ENCODE data around the gene NEIL3. TPM values are rescaled to one million over a fixed set of nuclear protein-coding genes. Genes with fewer than 3 reads are reported as not detected.

NEIL3 gene
- total RNA-seq, 1 donor from 2014 or later, result 0.11 TPM

DNA sequence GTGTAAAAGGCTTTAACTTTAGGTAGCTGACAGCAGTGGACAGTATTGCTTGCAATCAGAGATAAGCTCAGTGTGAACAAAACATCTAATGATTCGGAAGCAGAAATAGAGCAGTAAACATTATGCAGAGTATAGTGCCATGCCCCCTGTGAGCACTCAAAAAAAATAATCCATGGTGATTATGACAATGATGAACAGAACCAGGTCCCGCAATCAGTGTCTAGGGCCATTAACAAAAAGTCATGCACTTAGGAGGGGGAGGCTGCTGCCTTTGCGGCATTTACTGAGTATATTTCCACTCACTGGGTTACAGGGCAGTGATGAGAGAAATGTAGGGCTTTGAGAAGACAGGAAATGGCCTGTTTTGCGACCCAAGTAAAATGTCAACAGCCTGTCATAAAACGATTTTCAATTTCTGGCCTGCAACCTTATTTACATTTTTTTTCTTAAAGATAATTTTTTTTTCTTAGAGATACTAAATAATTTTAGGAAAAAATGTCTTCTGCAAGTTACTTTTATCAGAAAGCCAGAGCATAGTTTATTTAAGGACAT is 27.3 kb upstream of the NEIL3 start:
- no peaks in the 10 kb centered on the region for H3K36me3 ChIP-seq
- no peak overlapping the region for H3K27ac ChIP-seq (replicated peaks)
- DNase-seq, result no peak
- H3K27me3 ChIP-seq (ENCODE audit: low read depth), result no peaks in the 10 kb centered on the region
- intact Hi-C loops (cut with micrococcal nuclease), result no loop called here
- no peak overlapping the region for H3K4me3 ChIP-seq
- TF ChIP-seq, protein P1, sequence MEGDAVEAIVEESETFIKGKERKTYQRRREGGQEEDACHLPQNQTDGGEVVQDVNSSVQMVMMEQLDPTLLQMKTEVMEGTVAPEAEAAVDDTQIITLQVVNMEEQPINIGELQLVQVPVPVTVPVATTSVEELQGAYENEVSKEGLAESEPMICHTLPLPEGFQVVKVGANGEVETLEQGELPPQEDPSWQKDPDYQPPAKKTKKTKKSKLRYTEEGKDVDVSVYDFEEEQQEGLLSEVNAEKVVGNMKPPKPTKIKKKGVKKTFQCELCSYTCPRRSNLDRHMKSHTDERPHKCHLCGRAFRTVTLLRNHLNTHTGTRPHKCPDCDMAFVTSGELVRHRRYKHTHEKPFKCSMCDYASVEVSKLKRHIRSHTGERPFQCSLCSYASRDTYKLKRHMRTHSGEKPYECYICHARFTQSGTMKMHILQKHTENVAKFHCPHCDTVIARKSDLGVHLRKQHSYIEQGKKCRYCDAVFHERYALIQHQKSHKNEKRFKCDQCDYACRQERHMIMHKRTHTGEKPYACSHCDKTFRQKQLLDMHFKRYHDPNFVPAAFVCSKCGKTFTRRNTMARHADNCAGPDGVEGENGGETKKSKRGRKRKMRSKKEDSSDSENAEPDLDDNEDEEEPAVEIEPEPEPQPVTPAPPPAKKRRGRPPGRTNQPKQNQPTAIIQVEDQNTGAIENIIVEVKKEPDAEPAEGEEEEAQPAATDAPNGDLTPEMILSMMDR (IDR thresholded peaks at IDR 0.05; ENCODE audit: borderline replicate concordance), result no peak
- no peaks in the 10 kb centered on the region for H3K4me1 ChIP-seq
- H3K9me3 ChIP-seq (replicated peaks), result no peaks in the 10 kb centered on the region

DNA sequence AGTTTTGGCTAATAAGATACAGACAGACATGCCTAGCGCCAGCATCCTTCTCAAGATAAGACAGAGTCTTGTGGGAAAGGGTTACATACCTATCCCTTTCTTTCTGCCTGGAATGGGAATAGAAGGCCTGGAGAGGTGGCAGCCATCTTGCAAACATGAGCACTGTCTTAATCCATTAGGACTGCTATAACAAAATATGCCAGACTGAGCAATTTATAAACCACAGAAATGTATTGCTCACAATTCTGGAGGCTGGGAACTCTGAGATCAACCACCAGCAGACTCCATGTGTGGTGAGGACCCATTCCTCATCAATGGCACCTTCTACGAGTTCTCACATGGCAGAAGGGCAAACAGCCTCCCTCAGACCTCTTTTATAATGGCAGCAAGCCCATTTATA is 26.5 kb upstream of the NEIL3 start:
- intact Hi-C loops (cut with micrococcal nuclease), result no loop called here
- TF ChIP-seq, protein P1 (IDR thresholded peaks at IDR 0.05; ENCODE audit: borderline replicate concordance), result no peak
- no peak overlapping the region for H3K4me3 ChIP-seq
- no peaks in the 10 kb centered on the region for H3K9me3 ChIP-seq (replicated peaks)
- H3K36me3 ChIP-seq, result no peaks in the 10 kb centered on the region
- H3K27me3 ChIP-seq (ENCODE audit: low read depth), result no peaks in the 10 kb centered on the region
- no peaks in the 10 kb centered on the region for H3K4me1 ChIP-seq
- H3K27ac ChIP-seq (replicated peaks), result no peak overlapping the region
- DNase-seq, result no peak

DNA sequence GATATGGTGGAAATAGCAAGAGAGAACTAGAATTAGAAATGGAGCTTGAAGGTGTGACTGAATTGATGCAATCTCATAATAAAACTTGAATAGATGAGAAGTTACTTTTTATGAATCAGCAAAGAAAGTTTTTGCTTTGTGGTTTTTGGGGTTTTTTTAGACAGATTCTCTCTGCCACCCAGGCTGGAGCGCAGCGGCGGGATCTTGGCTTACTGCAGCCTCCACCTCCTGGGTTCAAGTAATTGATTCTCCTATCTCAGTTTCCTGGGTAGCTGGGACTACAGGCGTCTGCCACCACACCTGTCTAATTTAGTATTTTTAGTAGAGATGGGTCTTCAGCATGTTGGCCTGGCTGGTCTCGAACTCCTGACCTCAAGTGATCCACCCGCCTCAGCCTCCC is 23.7 kb upstream of the NEIL3 start:
- Histone ChIP-seq H3K4me1 (no peaks in the 10 kb centered on the region), H3K36me3 (no peaks in the 10 kb centered on the region), H3K27ac (replicated peaks) (no peak overlapping the region), H3K4me3 (no peak overlapping the region), H3K27me3 (ENCODE audit: low read depth) (no peaks in the 10 kb centered on the region), H3K9me3 (replicated peaks) (no peaks in the 10 kb centered on the region)
- TF ChIP-seq, protein P1 (IDR thresholded peaks at IDR 0.05; ENCODE audit: borderline replicate concordance), result no peak
- DNase-seq, result no peak
- intact Hi-C loops (cut with micrococcal nuclease), result no loop called here

DNA sequence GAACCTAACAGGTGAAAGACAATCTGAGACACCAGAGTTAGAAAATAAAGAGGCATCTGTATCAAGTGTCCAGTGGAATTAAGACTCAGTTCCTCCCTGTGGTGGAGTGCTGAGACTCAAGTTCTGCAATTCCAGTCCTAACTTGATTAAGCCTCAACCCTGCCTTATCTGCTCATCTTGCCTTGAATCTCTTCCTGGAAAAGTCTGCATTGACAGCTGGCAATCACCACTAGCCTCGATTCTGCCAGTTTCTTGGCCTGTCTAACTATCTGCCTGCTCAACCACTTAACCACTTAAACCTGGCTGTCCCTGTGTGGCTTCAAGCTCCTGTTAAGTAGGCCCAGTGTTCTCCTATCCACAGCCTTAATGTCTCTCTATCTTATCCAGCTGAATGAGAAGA is 22.4 kb upstream of the NEIL3 start:
- Histone ChIP-seq H3K9me3 (replicated peaks) (no peaks in the 10 kb centered on the region), H3K4me3 (no peak overlapping the region), H3K4me1 (no peaks in the 10 kb centered on the region), H3K36me3 (no peaks in the 10 kb centered on the region), H3K27ac (replicated peaks) (no peak overlapping the region), H3K27me3 (ENCODE audit: low read depth) (no peaks in the 10 kb centered on the region)
- no peak for DNase-seq
- intact Hi-C loops (cut with micrococcal nuclease), result no loop called here
- TF ChIP-seq, protein P1 (IDR thresholded peaks at IDR 0.05; ENCODE audit: borderline replicate concordance), result no peak

DNA sequence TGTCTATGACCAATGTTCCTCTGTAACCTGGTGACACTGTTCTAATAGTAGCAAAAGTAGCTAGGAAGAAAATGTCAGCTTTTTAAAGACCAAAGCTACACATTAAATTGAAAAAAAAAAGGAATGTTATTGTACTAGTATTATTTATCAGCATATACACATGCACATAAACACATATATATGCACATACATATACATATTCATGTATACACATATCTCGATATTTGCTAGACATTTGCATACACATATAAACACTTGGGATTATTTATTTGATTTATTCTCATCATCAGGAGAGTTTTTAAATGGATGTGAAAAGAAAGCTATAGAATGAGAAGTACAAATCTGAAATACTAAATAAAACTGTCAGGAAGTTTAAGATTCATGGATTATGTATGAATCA is 21.3 kb upstream of the NEIL3 start:
- H3K27me3 ChIP-seq (ENCODE audit: low read depth), result no peaks in the 10 kb centered on the region
- intact Hi-C loops (cut with micrococcal nuclease), result no loop called here
- H3K27ac ChIP-seq (replicated peaks), result no peak overlapping the region
- no peaks in the 10 kb centered on the region for H3K36me3 ChIP-seq
- DNase-seq, result no peak
- no peaks in the 10 kb centered on the region for H3K4me1 ChIP-seq
- TF ChIP-seq, protein P1 (IDR thresholded peaks at IDR 0.05; ENCODE audit: borderline replicate concordance), result no peak
- no peak overlapping the region for H3K4me3 ChIP-seq
- no peaks in the 10 kb centered on the region for H3K9me3 ChIP-seq (replicated peaks)

Measured in left ventricle myocardium inferior (tissue), 1 donor.